HFF-Myc (cell line): ENCODE measurements around the gene YPEL1.
"Not testable (repeated sequence)": the region's sequence is repeated elsewhere in the genome, so short reads cannot be mapped to it uniquely, and the experiment has no call there.

Experiments used
- DNase-seq: peaks from one replicate; pipeline ENCODE4 v3.0.0-alpha.2; 2011; ENCODE audit warnings: low read depth; ENCODE audit errors: extremely low read depth
- H3K4me3 ChIP-seq: replicated peaks from 2 replicates; pipeline ENCODE4 v1.5.1; 2011; ENCODE audit warnings: low read depth, mild to moderate bottlenecking, control low read depth, low read length
- CTCF ChIP-seq: IDR thresholded peaks from 2 replicates; pipeline ENCODE4 v1.5.1; 2012; ENCODE audit warnings: mild to moderate bottlenecking, low read depth, low read length, control low read depth; ENCODE audit errors: missing control alignments

YPEL1 gene

GRCh38 chr22:21683401-21683811 lies 52.2 kb downstream of the YPEL1 start:
- no peak for TF ChIP-seq CTCF
- no peak overlapping the region for H3K4me3 ChIP-seq
- no peak for DNase-seq

- no peak overlapping the region for H3K4me3 ChIP-seq
- no peak for TF ChIP-seq CTCF
Observed at GRCh38 chr22:21682385-21683175, 53.0 kb downstream of the YPEL1 start.

GRCh38 chr22:21681566-21682370 lies 53.8 kb downstream of the YPEL1 start:
- no peak overlapping the region for H3K4me3 ChIP-seq
- DNase-seq: no peak
- TF ChIP-seq CTCF: no peak

More at GRCh38 chr22:21682385-21683175, 53.0 kb downstream of the YPEL1 start:
- DNase-seq: no peak

DNA sequence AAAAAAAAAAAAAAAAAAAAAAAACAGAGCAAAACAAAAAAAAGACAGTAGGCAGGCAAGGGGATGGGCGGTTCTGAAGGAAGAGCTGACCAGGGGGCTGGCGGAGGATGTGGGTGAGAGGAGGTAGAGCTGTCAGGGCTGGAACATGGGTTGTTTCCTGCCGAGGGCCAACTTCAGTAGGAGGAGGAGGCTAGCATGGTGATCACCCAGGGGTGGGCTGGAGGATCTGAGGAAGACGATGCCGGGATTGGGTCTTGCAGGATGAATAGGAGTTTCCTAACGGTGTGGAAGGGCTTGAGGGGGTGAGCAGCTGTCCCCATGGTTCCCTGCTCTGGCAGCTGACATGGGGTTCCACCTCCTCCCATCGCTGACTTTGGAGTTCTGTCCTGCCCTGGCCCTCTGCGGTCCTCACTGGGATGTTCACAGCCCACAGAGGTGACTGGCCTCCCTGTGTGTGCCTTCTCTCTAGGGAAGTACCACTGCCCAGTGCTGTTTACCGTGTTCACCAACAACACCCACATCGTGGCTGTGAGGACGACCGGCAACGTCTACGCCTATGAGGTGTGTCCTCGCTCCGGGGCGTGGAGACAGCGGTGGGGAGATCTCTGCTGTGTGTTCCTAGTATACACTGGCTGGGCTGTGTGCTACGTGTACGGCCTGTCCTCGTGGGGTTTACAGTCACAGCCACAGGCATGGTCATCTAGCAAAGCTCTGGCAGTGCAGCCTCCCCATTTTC lies 54.6 kb downstream of the YPEL1 start:
- H3K4me3 ChIP-seq: no peak overlapping the region
- no peak for DNase-seq
- no peak for TF ChIP-seq CTCF

DNA sequence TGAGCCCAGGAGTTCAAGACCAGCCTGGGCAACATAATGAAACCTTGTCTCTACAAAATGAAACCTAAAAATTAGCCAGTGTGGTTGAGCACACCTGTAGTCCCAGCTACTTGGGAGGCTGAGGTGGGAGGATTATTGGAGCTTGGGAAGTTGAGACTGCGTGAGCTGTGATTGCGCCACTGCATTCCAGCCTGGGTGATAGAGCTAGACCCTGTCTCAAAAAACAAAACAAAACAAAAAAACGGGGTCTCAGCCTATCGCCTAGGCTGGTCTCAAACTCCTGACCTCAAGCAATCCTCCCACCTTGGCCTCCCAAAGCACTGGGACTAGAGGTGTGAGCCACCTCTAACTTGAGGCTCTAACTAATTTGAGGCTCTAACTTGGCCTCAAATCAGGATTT lies 56.2 kb downstream of the YPEL1 start:
- DNase-seq: no peak
- no peak for TF ChIP-seq CTCF
- H3K4me3 ChIP-seq: no peak overlapping the region

- H3K4me3 ChIP-seq, DNase-seq: not testable (repeated sequence)
Observed at GRCh38 chr22:21678842-21679241, 56.8 kb downstream of the YPEL1 start.
